EH (cell line): ENCODE data around the gene RPS25.
"Not testable (repeated sequence)": the region's sequence is repeated elsewhere in the genome, so short reads cannot be mapped to it uniquely, and the experiment has no call there.

Experiments
- DNase-seq: peaks from one replicate; pipeline ENCODE4 v3.0.0-alpha.2; 2015; ENCODE audit warnings: low read depth

The RPS25 gene

DNA sequence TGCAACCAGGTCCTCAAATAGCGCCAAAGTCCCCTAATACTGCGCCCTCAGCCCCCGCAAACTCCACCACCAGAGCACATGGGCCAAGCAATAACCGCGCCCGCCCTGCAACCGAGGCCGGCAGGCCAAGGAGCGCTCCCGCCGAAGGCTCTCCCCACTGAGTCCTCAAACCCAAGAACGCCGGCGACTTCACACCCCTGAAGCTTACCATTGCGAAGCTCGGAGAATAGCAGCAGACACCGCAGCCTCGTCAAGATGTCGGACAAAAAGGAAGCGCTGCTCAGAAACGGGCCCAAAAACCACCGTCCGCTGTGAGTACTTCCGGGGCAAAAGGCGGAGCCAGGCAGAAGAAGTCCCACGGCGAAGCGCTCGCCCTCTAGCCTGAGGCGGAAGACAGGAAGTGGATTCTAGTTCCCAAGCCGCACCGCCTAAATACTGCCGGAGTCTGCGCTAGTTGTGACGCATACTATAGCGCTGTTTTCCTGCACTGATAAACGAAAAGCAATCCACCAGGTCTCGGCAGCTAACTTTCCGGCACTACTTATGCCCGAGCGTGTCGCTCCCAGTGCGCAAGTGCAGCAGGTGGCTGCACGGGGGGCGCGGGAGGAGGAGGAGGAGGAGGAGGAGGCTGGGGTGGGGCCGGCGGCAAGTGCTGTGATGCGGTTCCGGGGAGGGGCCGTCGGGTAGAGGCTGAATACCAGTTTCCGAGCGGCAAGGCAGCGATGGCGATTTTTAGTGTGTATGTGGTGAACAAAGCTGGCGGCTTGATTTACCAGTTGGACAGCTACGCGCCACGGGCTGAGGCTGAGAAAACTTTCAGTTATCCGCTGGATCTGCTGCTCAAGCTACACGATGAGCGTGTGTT, at the start of gene RPS25, which contains the start of gene TRAPPC4:
Gene RPS25, minus strand, starts transcription at position 270 of the 865 bp plus-strand sequence. Its CDS starts 59 bp downstream, at position 211.
Gene TRAPPC4, plus strand, starts transcription at position 693 of the 865 bp plus-strand sequence. Its CDS starts 30 bp downstream, at position 723.
- peak; percentile 97 for DNase-seq

DNA sequence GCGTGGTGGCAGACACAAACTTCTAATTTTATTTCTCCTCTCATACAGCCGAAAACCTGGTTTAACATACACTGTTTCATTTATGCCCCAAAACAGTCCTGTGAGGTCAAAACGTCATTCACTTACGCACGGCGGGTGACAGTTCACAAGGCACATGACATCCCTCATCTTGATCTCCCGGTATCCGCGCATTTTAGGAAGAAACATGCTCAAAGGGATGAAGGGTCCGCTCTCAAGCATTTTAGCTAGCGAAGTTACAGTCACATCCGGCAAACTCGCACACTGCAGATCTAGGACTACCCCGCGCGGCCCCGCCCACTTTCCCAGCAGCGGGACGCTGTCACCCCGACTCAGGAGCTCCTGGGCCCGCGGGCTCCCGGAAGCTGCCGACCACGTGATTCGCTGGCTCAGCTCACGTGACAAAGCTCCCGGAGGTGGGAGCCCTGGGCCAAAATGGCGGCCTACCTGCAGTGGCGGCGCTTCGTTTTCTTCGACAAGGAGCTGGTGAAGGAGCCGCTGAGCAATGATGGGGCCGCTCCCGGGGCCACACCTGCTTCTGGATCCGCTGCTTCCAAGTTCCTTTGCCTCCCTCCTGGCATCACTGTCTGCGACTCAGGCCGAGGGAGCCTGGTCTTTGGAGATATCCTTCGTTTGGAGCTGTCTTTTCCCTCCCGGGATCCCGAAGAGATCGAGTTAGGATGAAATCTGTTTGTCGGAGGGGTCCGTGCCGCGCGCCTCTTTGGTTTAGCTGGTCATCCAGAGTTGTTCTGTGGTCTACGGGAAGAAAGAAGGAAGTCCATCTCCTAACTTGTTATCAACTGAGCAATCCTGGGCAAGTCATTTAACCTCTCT, 49.5 kb upstream of the RPS25 start, which contains the start of gene VPS11:
Gene VPS11, plus strand, starts transcription at position 448 of the 852 bp plus-strand sequence. Its CDS starts 6 bp downstream, at position 454.
- peak; percentile 98 for DNase-seq

DNA sequence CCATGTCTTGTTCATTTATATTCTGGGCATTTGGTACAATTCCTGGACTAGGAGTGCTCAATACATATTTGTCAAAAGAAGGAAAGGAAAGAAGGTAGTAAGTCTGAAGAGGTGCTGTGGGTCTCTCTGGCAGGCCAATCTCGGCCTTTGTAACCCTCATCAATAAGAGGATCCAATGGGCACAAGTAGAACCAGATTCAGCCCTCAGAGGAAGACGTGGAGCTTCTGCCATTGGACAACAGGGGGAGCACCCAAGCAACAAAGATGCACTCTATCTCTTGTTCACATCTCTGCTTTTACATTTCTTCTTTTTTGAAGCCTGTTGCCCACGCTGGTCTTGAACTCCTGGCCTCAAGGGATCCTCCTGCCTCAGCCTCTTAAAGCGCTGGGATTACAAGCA, 47.2 kb upstream of the RPS25 start:
- peak; percentile 53 for DNase-seq

DNA sequence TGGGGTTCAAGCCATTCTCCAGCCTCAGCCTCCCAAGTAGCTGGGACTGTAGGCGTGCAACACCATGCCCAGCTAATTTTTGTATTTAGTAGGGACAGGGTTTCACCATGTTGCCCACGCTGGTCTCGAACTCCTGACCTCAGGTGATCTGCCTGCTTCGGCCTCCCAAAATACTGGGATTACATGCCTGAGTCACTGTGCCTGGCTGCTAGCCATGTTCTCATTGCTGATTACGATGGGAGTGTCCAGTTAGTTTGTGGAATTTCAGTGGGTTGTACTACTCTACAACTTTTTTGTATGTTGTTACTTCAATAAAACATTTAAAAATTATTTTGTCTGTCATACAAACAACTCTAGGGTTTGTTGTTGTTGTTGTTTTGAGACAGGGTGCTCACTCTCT, 44.6 kb upstream of the RPS25 start:
- DNase-seq, result peak; percentile 70

DNA sequence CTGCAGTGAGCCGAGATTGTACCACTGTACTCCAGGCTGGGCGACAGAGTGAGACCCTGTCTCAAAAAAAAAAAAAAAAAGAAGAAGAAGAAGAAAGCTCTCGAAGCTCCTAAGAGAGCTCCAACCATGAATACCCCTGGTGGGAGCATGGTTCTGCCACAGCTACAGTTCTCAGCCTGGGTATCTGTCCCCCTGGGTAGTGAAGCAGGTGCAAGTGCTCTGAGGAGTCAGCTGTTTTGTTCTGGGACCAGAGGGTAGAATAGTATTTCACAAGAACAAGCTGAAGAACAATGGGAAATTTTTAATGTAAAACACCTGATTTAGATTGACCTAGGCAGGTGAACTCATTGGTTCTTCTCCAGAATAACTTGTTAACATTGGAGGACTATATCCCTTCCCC, 43.1 kb upstream of the RPS25 start:
- DNase-seq, result no peak

DNA sequence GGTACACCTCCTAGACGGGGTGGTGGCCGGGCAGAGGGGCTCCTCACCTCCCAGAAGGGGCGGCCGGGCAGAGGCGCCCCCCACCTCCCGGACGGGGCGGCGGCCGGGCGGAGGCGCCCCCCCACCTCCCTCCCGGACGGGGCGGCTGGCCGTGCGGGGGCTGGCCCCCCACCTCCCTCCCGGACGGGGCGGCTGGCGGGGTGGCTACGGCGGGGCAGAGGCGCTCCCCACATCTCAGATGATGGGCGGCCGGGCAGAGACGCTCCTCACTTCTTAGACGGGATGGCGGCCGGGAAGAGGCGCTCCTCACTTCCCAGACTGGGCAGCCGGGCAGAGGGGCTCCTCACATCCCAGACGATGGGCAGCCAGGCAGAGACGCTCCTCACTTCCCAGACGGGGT, 41.0 kb upstream of the RPS25 start:
- DNase-seq, result not testable (repeated sequence)

DNA sequence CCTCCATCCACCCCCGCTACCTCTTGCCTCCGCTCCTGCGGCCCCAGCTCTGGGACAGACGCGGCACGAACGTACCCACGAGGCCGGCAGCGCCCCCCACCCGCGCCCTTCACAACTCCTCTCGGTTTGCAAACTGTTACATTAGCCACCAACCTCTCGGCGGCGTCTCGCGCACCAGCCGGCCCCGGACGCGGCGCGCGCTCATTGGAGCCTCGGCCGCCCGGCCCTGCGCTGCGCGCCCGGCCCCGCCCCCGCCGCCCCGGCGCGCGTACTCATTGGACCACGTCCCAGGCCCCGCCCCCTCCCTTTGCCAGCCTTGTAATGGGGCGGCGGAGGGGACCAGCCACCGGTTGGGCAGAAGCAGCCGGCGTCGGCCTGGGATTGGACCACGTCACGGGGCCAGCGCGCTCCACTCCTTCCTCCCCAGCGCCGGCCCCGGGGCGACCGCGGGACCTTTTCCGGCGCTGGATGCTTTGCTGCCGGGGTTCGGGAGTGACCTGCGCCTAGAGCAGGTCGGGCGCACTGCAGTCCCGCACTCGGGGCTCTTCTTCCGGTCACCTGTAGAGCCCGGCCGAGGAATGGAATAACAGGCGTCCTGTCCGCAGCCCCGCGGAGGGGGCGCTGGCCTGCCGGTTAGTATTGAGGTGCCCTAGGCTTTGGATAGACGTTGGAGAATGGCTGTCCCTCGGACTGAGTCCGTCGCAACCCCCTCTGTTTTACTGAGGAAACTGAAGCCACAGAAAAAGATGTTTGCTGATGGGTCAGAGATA, 39.0 kb upstream of the RPS25 start, which contains the start of gene HYOU1:
Gene HYOU1, minus strand, starts transcription at position 206 of the 770 bp plus-strand sequence. CDS start 1,045 bp downstream, outside the sequence.
- peak; percentile 97 for DNase-seq

DNA sequence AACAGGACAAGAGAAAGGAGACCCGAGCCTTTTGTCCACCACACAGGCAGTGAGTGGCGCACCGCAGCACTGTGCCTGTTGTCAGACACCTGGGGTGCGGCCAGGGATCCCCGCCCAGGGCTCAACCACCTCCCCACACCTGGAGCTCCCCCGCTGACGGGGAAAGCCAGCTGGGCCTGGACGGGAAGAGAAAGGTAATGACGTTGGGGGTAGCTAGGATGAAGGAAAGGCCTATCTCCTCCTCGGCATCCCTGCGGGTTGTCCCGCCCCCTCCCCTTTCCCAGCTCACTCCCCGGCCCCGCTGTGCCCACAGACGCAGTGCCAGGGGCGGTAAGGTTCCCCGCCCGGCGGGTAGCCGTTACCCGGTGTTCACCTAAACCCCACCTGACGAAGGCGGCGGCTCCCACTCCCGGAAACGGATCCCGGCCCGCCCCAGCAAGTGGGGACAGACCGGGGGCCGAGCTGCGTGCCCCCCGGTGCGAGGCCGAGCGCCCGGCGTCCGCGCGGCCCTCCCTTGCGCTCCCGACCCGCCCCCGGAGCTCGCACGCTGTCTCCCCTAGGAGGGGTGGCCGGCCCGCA, 38.4 kb upstream of the RPS25 start:
- DNase-seq, result peak; percentile 15

DNA sequence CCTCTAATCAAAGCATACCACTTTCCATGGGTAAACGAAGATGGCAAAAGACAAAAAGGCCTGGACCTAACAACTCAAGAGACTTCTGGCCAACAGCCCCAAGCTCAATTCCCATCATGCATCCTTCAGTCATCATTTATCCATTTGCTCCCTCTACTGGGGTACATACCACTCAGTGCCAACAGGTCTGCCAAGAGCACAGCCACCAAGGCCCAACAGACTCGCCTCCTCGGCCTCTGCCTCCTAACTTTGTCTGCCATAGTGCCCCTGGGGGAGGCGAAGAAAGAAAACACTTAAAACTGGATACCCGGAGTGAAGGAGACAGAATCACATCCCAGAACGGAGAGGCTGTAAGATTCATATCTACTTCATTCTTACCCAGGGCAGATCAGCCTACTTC, 37.8 kb upstream of the RPS25 start:
- peak; percentile 59 for DNase-seq

DNA sequence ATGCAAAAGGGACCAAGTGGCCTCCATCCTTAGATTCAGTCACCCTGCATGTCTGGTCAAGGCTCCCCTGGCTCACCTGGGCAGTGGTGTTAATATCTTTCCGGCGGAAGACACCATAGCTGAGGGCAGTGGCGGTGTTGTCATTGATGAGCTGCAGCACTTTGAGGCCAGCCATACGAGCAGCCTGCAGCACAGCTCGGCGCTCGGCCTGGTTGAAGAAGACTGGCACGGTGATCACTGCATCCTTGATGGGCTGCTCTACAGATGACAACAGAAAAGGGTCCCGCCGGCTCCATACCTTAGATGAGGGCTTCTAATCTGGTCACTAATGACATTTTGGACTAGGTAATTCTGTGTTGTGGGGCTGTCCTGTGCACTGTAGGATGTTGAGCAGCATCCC, 36.3 kb upstream of the RPS25 start:
- no peak for DNase-seq

DNA sequence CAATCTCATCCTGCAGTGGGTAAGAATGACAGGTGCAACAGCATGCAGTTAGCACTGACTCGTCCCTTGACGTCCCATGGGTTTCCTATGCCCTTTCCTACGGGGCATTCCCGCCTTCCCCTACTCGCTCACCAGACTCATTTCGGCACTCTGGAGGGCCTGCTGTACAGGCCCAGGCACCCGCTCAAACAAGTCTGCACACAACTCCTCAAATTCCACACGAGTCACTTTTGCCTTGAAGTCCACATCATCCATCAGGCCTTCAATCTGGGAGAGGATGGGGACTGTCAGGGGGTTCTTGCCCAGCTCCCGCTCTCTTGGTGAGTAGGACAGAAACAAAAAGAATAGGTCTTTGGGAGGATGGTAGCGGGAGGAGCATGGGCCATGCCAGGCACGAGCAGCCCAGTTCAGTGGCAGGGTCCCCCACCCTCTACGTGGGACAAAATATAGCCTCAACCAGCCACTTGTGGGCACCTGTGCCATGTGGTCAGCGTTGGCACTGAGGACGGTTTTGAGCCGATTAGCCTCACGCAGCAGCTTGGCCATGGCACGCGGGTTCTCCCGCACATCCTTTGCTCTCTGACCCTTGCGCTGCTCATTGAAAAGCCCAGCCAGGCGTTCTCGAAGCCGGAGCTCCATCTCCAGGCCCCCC, 34.1 kb upstream of the RPS25 start:
- DNase-seq, result no peak

DNA sequence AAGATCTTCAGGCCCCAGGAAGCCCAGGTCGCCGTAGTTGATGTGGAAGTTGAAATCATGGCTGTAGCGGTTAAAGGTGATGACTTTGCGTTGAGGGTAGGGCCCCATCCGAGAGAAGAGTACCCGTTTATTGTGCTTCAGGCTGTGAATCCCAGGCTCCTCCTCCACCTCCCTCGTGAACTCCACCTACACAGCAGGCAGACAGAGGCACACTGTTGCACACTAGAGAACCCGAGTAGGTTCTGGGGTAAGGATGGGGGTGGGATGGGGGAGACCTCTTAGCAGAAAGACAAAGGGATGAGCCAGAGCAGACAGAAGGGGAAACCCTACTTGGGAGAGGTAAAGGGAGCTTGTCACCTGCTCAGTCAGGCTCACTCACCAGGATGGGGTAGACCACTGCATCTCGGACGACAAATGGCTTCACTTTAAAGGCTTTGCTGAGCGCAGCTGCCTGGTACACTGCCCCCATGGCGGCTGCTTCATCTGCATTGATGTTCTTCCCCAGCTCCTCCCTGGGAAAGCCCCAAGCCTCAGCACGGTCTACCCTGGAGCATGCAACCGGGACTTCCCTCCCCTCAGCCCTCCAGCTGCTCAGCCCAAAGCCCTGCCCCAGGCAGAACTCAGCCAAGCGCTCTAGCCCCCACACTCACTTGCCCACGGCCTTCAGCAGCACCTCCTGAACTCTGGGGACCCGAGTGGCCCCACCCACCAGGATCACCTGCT, 33.5 kb upstream of the RPS25 start:
- DNase-seq, result no peak

DNA sequence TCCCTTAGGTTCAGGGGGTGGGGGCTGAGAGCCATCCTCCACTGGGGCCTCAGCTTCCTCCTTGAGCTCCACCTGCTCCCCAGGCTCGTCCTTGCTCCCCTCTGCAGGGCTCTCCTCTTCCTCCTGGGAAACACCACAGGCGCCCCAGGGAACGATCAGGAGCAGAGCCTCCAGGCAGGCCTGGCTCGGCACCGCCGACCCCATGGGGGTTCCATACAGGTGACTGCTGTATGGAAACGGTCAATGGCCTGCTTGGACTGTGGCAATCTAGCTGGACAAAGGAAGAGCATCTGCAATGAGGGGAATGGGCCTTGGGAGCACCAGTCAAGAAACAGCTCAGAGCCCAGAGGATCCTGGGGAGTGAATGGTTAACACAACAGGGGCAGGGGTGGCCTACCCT, 30.9 kb upstream of the RPS25 start:
- DNase-seq, result no peak

DNA sequence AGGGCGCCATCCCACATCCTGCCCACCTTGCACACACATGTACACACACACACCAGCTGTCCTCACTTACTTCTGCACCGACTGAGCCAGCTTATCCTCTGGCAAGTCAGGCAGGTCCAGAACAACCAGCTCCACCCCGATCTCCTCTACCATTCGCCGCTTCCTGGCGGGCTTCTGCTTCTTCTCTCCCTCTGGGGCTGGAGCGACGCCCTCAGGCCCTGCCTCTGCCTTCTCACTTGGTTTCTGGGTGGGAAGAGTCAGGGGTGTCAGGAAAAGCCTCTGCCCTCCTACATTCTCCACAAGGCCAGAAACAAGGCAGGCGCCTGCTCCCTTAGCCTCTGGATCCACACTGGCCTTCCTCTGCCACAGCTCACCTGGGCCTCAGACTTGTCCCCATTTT, 30.5 kb upstream of the RPS25 start:
- no peak for DNase-seq

DNA sequence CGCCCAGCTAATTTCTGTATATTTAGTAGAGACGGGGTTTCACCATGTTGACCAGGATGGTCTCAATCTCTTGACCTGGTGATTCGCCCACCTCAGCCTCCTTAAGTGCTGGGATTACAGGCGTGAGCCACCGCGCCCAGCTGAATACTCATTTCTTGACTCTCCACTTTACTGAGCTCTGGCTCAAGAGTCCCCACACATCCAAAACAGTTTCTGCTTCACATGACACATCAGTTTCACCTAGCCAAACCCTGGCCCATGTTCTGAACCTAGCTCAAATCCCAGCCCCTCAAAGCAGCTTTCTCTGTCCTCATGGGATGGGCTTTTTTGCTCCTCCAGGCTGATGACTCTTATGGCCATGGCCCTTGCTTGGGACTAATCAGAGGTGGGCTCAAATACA, 29.1 kb upstream of the RPS25 start:
- DNase-seq, result no peak

DNA sequence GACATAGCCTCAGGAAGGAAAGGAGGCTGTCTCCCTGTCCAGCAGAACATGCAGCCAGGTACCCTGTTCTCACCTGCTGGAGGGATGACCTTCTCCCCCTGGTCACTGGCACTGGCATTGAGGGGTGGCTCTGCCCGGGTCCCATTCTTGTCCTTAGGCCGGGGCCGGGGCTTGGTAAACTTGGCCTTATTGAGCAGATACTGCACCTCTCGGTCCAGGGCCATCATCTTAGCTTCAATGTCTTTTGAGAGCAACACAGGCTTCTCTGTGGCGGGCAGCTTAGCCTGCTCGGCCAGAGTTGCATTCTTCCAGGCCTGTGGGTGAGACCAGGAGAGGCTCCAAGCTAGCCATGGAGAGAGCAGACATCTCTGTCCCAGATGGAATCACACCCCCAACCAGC, 28.3 kb upstream of the RPS25 start:
- no peak for DNase-seq

DNA sequence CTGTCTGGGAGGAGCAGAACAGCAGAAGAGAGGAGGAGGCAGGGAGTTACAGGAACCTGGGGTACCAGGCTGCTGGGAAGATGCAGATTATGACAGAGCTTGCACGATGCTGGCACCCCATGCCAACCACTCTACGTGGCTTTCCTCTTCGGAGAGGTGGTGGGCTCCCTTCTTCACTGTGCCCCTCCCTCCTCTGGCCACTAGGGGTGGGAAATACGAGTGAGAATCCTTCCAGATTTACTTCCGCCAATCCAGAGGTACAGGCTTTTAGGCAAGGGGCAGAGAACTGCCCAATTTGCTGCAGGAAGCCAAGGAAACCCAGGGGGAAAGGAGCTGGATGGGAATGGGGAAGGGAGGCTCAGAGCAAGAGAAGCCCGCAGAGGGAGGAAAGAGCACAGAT, 26.6 kb upstream of the RPS25 start:
- no peak for DNase-seq

DNA sequence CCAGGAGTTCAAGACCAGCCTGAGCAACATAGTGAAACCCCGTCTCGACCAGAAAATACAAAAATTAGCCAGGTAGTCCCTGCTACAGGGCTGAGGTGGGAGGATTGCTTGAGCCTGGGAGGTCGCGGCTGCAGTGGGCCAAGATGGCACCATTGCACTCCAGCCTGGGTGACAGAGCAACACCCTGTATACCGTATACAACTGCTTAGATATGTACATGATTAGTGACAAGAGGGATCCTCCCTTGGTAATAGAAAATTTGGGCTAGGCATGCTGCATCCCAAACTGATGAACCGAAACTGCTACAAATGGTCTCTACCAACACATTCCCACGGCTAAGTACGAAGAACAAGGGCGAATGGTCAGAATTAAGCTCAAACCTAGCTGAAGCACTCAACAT, 24.8 kb upstream of the RPS25 start:
- no peak for DNase-seq

DNA sequence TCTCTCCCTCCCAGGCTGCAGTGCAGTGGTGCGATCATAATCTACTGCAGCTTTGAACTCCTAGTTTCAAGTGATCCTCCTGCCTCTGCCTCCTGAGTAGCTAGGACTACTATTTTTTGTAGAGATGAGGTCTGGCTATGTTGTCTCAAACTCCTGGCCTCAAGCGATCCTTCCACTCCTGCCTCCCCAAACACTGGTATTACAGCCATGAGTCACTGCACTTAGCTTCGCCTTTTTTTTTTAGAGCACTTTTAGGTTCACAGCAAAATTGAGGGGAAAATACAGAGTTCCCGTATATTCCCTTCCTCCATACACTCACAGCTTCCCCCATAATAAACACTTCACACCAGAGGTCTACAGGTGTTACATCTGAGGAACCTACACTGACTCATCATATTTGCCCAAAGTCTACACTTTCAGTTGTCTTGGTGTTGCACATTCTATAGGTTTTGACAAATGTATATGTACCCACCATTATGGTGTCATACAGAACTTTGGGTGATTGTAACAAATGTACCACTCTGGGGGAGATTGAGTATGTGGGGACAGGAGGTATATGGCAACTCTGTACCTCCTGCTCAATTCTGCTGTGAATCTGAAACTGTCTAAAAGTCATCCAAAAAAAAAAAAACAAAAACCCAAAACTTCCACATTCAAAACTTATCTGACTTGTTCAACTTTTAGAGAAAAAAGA, 23.8 kb upstream of the RPS25 start:
- peak; percentile 26 for DNase-seq

DNA sequence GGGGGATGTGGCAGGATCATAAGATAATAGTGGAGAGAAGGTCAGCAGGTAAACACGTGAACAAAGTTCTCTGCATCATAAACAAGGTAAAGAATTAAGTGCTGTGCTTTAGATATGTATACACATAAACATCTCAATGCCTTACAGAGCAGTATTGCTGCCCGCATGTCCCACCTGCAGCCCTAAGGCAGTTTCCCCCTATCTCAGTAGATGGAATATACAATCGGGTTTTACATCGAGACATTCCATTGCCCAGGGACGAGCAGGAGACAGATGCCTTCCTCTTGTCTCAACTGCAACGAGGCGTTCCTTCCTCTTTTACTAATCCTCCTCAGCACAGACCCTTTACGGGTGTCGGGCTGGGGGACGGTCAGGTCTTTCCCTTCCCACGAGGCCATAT, 21.3 kb upstream of the RPS25 start:
- not testable (repeated sequence) for DNase-seq
